Mucosa of gallbladder (tissue), 1 donor: ENCODE data around the gene KCNN4. TPM values are rescaled to one million over a fixed set of nuclear protein-coding genes. Genes with fewer than 3 reads are reported as not detected.

Experiments
- DNase-seq: peaks from one replicate; pipeline ENCODE4 v3.0.0-alpha.2; 2020; ENCODE audit warnings: low spot score
- total RNA-seq: library from RNA; stranded (reverse); gene quantifications from one replicate; pipeline ENCODE4 v1.2.1, GENCODE V29; 2021
- donor health status: DM: no; HTN: no; CAD: no.

Gene KCNN4
- total RNA-seq, 1 donor from 2014 or later: 10.5 TPM

DNA sequence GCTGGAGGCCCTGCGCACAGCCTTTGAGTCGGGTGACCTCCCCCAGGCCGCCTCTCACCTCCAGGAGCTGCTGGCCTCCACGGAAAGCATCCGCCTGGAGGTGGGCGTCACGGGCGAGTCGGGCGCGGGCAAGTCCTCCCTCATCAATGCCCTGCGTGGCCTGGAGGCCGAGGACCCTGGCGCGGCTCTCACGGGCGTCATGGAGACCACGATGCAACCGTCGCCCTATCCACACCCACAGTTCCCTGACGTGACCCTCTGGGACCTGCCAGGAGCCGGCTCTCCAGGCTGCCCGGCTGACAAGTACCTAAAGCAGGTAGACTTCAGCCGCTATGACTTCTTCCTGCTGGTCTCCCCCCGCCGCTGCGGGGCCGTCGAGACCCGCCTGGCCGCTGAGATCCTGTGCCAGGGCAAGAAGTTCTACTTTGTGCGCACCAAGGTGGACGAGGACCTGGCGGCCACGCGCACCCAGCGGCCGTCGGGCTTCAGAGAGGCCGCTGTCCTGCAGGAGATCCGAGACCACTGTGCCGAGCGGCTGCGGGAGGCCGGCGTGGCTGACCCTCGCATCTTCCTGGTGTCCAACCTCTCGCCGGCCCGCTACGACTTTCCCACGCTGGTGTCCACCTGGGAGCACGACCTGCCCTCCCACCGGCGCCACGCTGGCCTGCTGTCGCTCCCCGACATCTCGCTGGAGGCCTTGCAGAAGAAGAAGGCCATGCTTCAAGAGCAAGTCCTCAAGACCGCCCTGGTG, 62.0 kb downstream of the KCNN4 start:
- DNase-seq: no peak

Other genes with a start within 250 kb of the KCNN4 start
- gene ZNF575, start 247.8 kb downstream of the KCNN4 start, total RNA-seq: 4.1 TPM
- gene XRCC1, start 205.4 kb downstream of the KCNN4 start, total RNA-seq: 33.6 TPM
- gene PINLYP, start 205.2 kb downstream of the KCNN4 start, total RNA-seq: 13.3 TPM
- gene IRGQ, start 184.8 kb downstream of the KCNN4 start, total RNA-seq: 35.7 TPM
- 17.9 TPM for gene ZNF576, start 184.4 kb downstream of the KCNN4 start, total RNA-seq
- 0.52 TPM for gene SRRM5, start 168.9 kb downstream of the KCNN4 start, total RNA-seq
- 54.4 TPM for gene ZNF428, start 161.3 kb downstream of the KCNN4 start, total RNA-seq
- gene CADM4, start 141.1 kb downstream of the KCNN4 start, total RNA-seq: 20.6 TPM
- 46.3 TPM for gene PLAUR, start 110.8 kb downstream of the KCNN4 start, total RNA-seq
- not detected for gene IRGC, start 64.9 kb downstream of the KCNN4 start, total RNA-seq
- 71.4 TPM for gene SMG9, start 26.0 kb downstream of the KCNN4 start, total RNA-seq
- 1.6 TPM for gene LYPD5, start 21.5 kb upstream of the KCNN4 start, total RNA-seq
- gene ZNF283, start 46.3 kb upstream of the KCNN4 start, total RNA-seq: 10.3 TPM
- 5.6 TPM for gene ZNF404, start 103.0 kb upstream of the KCNN4 start, total RNA-seq
- gene ZNF45, start 154.3 kb upstream of the KCNN4 start, total RNA-seq: 17.6 TPM
- gene ZNF221, start 170.3 kb upstream of the KCNN4 start, total RNA-seq: 7.5 TPM
- gene ZNF155, start 203.2 kb upstream of the KCNN4 start, total RNA-seq: 7.6 TPM
- 5.7 TPM for gene ZNF230, start 222.0 kb upstream of the KCNN4 start, total RNA-seq
- 4.1 TPM for gene ZNF222, start 244.4 kb upstream of the KCNN4 start, total RNA-seq